CD4-positive, alpha-beta T cell treated with Interleukin-6 for 4 hours (primary cell): ENCODE results near the gene CCDC92B.
A peak's percentile ranks its signal among the peaks of the same experiment; 100 is the strongest.
"Not testable (repeated sequence)": the region's sequence is repeated elsewhere in the genome, so short reads cannot be mapped to it uniquely, and the experiment has no call there.

Experiments
- DNase-seq: peaks from one replicate; pipeline ENCODE4 v3.0.0-alpha.2; 2020; ENCODE audit warnings: mixed read lengths

CCDC92B gene

GRCh38 chr17:2749058-2749783 lies at the start of gene CCDC92B:
CCDC92B (minus strand) TSS chr17:2749652; CDS start chr17:2735145, 14,507 bp downstream.
- DNase-seq, result no peak

- DNase-seq, result no peak
Measured at GRCh38 chr17:2798678-2799077, 49.2 kb upstream of the CCDC92B start.

- no peak for DNase-seq
Measured at GRCh38 chr17:2798188-2798587, 48.7 kb upstream of the CCDC92B start.

GRCh38 chr17:2797637-2798036 lies 48.2 kb upstream of the CCDC92B start:
- no peak for DNase-seq

GRCh38 chr17:2797226-2797625 lies 47.8 kb upstream of the CCDC92B start:
- DNase-seq, result peak; percentile 17

- DNase-seq, result peak; percentile 76
Measured at GRCh38 chr17:2796164-2797125, 47.0 kb upstream of the CCDC92B start, which contains the start of gene RAP1GAP2. RAP1GAP2 (plus strand) TSS chr17:2796438; CDS start chr17:2796528, 90 bp downstream.

GRCh38 chr17:2795441-2796163 lies 46.1 kb upstream of the CCDC92B start:
- no peak for DNase-seq

- peak; percentile 28 for DNase-seq
Measured at GRCh38 chr17:2794111-2794803, 44.8 kb upstream of the CCDC92B start.

- peak; percentile 34 for DNase-seq
Measured at GRCh38 chr17:2792366-2793169, 43.1 kb upstream of the CCDC92B start.

GRCh38 chr17:2789700-2790099 lies 40.2 kb upstream of the CCDC92B start:
- DNase-seq, result no peak

- DNase-seq, result peak; percentile 92
Measured at GRCh38 chr17:2786176-2786881, 36.9 kb upstream of the CCDC92B start.

- not testable (repeated sequence) for DNase-seq
Measured at GRCh38 chr17:2785376-2785775, 35.9 kb upstream of the CCDC92B start.

- no peak for DNase-seq
Measured at GRCh38 chr17:2784864-2785263, 35.4 kb upstream of the CCDC92B start.

GRCh38 chr17:2783310-2784030 lies 34.0 kb upstream of the CCDC92B start:
- no peak for DNase-seq

GRCh38 chr17:2782055-2782454 lies 32.6 kb upstream of the CCDC92B start:
- no peak for DNase-seq

GRCh38 chr17:2781598-2781997 lies 32.1 kb upstream of the CCDC92B start:
- DNase-seq, result not testable (repeated sequence)

- DNase-seq, result no peak
Measured at GRCh38 chr17:2780931-2781454, 31.5 kb upstream of the CCDC92B start.

- DNase-seq, result no peak
Measured at GRCh38 chr17:2780256-2780655, 30.8 kb upstream of the CCDC92B start.

GRCh38 chr17:2779545-2779944 lies 30.1 kb upstream of the CCDC92B start:
- no peak for DNase-seq

- no peak for DNase-seq
Measured at GRCh38 chr17:2778489-2778888, 29.0 kb upstream of the CCDC92B start.
